GM12874 (cell line): ENCODE results near the gene SPOCK1.

Source experiments
- CTCF ChIP-seq: IDR thresholded peaks from 2 replicates; pipeline ENCODE4 v1.5.1; 2011; ENCODE audit warnings: low read depth, mild to moderate bottlenecking, control low read depth, low read length, moderate library complexity; ENCODE audit not compliant: insufficient read depth

SPOCK1 gene

GRCh38 chr5:137262818-137263217, 236.3 kb downstream of the SPOCK1 start:
- TF ChIP-seq CTCF: no peak

- no peak for TF ChIP-seq CTCF
Measured at GRCh38 chr5:137260820-137261695, 238.1 kb downstream of the SPOCK1 start.

GRCh38 chr5:137254119-137255090, 244.7 kb downstream of the SPOCK1 start:
- TF ChIP-seq CTCF: no peak

GRCh38 chr5:137252512-137252911, 246.6 kb downstream of the SPOCK1 start:
- TF ChIP-seq CTCF: no peak

GRCh38 chr5:137250421-137250820, 248.7 kb downstream of the SPOCK1 start:
- TF ChIP-seq CTCF: no peak

GRCh38 chr5:137248527-137248926, 250.6 kb downstream of the SPOCK1 start:
- TF ChIP-seq CTCF: no peak

- TF ChIP-seq CTCF: no peak
Measured at GRCh38 chr5:137245438-137245837, 253.7 kb downstream of the SPOCK1 start.
